NOMO-1 treated with DMSO at 0.1 percent for 48 hours (cell line): ENCODE measurements around the gene DOCK6.

Source experiments
- DNase-seq: peaks from one replicate; lab custom pipeline; 2025; ENCODE audit not compliant: unreplicated experiment; lab: John Stamatoyannopoulos, UW

DOCK6 gene

GRCh38 chr19:11227195-11227886 is 35.0 kb downstream of the DOCK6 start:
- DNase-seq = no peak

- DNase-seq = no peak
Observed at GRCh38 chr19:11226716-11227166, 35.6 kb downstream of the DOCK6 start.

DNA sequence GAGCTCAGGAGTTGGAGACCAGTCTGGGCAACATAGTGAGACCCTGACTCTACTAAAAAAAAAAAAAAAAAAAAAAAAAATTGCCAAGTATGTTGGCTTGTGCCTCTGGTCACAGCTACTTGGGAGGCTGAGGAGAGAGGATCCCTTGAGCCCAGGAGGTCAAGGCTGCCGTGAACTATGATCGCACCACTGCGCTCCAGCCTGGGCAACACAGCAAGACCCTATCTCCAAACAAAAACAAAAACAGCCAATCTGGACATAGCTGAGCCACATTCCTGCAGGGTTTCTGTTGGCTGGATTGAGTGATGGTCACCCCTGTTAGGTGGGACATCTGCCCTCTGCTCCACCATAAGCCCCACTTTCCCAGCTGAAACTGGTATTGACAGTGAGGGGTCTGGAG is 36.5 kb downstream of the DOCK6 start:
- no peak for DNase-seq

- DNase-seq = no peak
Observed at GRCh38 chr19:11225172-11225571, 37.2 kb downstream of the DOCK6 start.

DNA sequence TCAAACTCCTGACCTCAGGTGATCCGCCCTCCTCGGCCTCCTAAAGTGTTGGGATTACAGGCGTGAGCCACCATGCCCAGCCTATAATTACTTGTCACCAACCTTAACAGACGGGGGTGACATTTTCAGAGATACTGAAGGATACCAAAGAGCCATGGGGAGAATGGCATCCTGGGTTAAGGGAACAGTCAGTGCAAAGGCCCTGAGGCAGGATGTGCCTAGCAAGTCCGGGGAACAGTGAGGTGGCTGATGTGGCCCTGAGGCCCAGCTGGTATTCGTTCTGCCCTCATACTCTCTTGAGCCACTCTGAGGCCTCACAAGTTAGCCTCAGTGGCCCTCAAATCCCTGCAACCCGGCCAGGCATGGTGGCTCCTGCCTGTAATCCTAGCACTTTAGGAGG is 37.9 kb downstream of the DOCK6 start:
- no peak for DNase-seq

GRCh38 chr19:11223200-11223599 is 39.1 kb downstream of the DOCK6 start:
- DNase-seq = no peak

DNA sequence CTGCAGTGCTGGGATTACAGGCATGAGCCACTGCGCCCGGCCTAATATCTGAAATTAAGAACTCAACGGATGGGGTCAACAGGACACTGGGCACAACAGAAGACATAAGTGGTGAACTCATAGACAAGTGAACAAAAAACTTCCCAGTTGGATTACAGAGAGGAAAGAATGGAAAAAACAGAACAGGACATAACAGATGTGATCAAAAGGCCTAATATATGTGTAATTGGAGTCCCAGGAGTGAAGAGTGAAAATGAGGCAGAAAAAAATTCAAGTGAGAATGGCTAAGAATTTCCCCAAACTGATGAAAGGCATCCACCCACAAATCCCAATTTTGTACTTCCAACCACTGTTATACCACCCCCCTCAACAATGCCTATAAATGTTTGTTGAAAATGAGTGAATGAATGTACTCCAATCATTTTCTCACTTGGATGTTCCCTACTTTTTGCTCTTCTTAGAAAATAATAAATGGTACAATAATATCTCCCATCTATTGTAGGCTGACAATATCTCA is 41.2 kb downstream of the DOCK6 start:
- no peak for DNase-seq

DNA sequence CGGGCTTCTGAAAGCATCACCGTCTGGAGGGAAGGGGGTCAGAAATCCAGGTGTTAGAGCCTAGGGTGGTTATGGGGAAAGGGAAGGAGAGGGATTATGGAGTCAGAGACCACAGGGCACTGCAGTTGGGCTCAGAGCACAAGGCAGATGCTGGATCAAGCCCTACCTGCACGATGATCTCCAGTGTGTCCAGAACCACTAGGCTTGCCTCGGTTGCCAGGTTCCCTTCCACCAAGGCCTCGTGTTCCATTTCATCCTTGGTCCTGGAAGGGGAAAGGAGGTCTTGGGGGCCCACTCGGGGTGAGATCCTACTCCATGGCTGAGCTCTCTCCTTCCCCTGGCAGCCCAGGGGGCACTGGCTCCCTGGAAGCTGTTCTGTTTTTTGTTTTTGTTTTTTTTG is 47.9 kb downstream of the DOCK6 start:
- DNase-seq = no peak

DNA sequence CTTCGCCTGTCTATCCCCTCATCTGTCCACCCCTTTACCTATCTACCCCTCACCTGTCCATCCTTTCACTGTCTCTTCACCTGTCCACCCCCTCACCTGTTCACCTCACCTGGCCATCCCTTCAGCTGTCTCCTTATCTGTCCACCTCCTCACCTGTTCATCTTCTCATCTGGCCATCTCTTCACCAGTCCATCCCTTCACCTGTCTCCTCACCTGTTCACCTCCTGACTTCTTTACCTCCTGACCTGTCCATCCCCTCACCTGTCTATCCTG is 51.7 kb downstream of the DOCK6 start:
- DNase-seq = no peak

DNA sequence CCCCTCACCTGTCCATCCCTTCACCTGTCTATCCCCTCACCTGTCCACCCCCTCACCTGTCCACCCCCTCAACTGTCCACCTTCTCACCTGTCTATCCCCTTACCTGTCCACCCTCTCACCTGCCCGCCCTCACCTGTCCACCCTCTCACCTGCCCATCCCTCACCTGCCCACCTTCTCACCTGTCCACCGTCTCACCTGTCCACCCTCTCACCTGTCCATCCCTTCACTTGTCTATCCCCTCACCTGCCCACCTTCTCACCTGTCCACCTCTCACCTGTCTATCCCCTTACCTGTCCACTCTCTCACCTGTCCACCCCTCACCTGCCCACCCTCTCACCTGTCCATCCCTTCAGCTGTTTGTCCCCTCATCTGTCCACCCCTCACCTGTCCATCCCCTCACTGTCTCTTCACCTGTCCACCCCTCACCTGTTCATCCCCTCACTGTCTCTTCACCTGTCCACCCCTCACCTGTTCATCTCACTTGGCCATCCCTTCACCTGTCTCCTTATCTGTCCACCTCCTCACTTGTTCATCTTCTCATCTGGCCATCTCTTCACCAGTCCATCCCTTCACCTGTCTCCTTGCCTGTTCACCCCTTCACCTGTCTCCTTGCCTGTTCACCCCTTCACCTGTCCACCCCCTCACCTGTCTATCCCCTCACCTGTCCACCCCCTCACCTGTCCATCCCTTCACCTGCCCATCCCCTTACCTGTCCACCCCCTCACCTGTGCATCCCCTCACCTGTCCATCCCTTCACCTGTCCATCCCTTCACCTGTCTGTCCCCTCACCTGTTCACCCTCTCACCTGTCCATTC is 52.3 kb downstream of the DOCK6 start:
- DNase-seq = no peak

DNA sequence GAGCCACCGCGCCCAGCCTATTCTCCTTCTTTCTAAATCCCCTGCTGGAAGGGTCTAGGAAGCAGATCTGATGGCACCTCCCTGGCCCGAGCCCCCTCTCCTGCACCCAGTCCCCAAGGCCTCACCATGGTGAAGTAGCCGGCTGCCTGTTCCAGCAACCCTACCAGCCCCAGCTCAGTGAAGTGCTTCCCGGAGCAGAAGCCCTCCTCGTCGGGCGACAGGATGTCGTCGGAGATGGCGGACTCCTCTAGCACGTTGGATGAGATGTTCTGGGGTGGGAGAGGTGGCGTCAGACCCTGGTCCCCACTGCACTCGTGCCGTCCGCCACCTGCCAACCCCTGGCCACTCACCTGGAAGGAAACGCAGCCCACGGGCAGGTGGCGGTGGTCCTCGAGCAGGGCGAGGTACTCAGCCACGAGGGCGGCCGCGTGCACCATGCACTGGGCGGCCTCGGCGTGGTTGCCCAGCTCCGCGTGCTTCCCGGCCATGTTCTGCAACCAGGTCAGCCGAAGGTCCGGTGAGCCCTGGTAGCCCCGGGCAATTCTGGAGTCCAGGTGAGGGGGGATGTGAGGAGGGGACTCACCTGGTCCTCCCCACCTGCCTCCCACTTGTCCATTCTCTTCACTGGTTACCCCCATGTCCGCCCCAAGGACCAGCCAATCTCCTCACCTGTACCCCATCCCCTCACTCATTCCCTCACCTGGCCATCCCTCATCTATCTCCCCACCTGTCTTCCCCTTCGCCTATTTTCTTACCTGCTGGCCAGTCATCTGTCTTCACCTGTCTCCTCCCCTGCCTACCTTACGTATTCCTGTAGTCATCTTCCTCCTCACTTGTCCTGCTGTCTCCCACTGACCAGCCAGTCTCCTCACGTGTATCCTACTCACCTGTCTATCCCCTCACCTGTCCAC is 53.5 kb downstream of the DOCK6 start:
- DNase-seq = no peak

GRCh38 chr19:11205939-11206570 is 56.3 kb downstream of the DOCK6 start:
- no peak for DNase-seq

DNA sequence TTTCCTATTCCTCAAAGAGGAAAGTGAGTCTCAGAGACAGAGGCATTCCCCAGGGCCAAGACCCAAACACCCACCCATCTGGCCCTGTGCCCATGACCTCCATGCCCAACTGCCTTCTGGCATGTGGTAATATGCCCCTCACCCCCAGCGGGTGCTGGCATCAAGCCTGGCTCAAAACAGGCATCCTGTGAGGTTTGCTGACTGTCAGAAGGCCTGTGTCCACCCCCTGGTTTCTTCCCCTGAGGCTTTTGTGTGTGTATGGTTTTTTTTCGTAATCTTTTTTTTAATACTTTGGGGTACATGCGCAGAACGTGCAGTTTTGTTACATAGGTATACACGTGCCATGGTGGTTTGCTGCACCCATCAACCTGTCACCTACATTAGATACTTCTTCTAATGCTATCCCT is 57.4 kb downstream of the DOCK6 start:
- DNase-seq = no peak

DNA sequence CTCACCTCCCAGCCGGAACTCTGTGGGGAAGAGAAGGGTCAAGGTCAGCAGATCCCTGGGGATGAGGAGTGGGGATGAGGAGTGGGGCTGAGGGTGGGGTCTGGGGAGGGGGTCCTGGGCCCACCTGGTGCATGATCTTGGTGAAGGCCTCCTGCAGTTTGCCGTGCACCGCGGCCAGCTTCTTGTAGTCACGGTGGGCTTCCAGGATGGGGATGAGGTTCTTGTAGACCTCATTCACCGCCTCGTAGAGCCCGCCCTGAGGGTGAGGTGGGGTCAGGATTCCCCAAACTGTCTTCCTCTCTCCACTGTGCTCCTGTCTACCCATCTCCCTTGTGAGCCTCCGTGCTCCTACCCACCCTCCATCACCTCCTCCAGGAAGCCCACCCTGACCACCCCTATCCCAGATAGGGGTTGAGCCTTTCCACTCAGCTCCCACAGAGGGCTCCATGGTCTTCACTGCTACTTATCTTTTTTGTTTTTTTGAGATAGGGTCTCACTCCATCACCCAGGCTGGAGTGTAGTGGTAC is 58.2 kb downstream of the DOCK6 start:
- DNase-seq = no peak

GRCh38 chr19:11203194-11204075 is 58.9 kb downstream of the DOCK6 start:
- no peak for DNase-seq

DNA sequence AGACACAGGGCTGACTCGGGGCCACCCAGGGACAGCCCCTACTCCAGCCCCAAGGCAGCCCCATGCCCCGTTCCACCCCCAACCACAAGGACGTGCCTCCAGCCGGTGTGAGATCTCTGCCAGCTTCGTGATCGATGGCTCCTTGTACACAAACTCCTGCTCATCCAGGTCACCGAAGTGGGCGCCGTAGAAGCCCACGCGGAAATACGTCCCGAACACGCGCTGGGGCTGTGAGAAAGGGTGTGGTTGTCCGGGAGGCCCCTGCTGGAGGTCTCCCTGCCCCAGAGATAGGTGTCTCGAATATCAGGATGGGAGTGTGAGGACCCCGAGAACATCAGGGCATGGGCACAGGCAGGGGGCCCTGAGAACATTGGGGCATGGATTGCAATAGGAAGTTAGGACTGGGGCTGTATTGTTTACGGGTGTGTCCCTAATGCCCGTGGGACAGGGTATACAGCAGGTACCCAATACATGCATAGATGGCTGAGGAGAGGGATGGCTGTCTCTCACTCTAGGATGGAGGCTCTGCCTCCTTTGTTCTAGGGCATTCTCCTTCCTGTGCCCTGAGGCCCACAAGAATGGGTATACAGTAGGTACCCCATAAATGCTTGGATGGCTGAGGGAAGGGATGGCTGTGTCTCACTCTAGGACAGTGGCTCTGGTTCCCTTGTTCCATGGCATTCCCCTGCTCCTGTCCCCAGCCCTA is 59.7 kb downstream of the DOCK6 start:
- no peak for DNase-seq

DNA sequence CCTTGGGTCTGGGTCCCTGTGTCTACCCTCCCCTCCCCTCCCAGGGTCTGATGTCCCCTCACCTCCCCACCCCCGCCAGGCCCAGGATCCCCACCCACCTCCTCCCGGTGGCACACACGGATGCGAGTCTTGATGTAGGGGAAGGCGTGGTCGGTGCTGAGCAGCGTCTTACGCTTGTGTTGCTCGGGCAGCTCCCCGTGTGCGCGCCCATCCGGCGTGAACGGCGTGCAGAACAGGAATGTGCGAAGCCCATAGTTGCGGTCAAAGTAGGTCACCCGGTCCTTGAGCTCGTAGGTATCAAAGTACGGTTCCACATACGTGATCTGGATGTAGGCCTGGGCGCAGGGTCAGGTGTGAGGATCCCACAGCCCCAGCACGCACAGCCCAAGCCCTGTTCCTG is 60.5 kb downstream of the DOCK6 start:
- DNase-seq = no peak

- DNase-seq = no peak
Observed at GRCh38 chr19:11200931-11201330, 61.4 kb downstream of the DOCK6 start.

DNA sequence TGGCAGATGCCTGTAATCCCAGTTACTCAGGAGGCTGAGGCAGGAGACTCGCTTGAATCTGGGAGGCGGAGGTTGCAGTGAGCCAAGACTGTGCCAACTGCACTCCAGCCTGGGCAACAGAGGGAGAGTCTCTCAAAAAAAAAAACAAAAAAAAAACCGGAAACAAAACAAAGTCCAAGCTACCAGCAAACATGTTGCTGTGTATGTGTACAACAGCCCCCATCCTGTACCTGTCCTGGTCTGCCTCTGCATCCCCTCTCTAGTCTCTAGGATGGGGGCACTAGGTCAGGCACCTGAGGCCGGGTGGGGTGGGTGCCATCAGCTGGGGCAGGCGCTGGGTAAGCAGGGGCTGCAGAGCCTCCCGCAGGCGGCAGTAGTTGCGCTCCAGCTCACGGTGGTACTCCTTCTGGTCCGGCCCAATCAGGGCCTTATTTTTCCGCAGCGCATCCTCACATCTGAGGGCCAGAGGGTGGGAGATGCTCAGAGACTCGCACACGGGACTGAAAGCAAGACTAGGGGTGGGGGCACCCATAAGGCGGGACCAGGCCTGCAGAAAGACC is 62.2 kb downstream of the DOCK6 start:
- DNase-seq = no peak
